ENCODE results near the gene GIMAP5. TPM values are rescaled to one million over a fixed set of nuclear protein-coding genes. Genes with fewer than 3 reads are reported as not detected.

Gene GIMAP5
- polyA plus RNA-seq, 1 of the 3 experiments (the other 2 are of a cell fraction): not detected

- Histone ChIP-seq H3K9me3 (no peaks in the 10 kb centered on the region), H4K20me1 (ENCODE audit: insufficient read depth) (no peaks in the 10 kb centered on the region), H2AFZ (ENCODE audit: low read depth) (no peak overlapping the region), H3K79me2 (ENCODE audit: insufficient read depth) (no peaks in the 10 kb centered on the region), H3K9me2 (no peaks in the 10 kb centered on the region), H3K4me2 (no peak overlapping the region), H3K4me1 (ENCODE audit: control insufficient read depth in 1 of 2, insufficient read depth in 2 of 2, low read depth in 1 of 2, low read length in 1 of 2) (no peaks in the 10 kb centered on the region), H3F3A (replicated peaks; ENCODE audit: insufficient read depth) (no peaks in the 10 kb centered on the region), H3K27me3 (ENCODE audit: insufficient read depth) (peaks cover 24% of the 10 kb centered on the region), H3K27ac (ENCODE audit: low read depth in 2 of 2, low read length in 1 of 2) (no peak overlapping the region), H3K9ac (no peak overlapping the region), H3K36me3 (replicated peaks in 1 of 2; ENCODE audit: control insufficient read depth in 1 of 2, insufficient read depth in 2 of 2, low read length in 1 of 2) (no peaks in the 10 kb centered on the region), H3K4me3 (ENCODE audit: low read depth in 2 of 2, low read length in 1 of 2) (no peak overlapping the region)
- 5% methylated on average over 4 of the region's 4 CpGs for WGBS (ENCODE audit: low lambda C conversion rate)
- ChIA-PET POLR2A (no interaction called here), CTCF (interaction anchor here (0.7 to 1.5 kb wide), 3 partner anchors 10 to 130 kb away, joined by 3 read pairs; no protein-coding TSS in a partner anchor)
- no peak for DNase-seq
- TF ChIP-seq REST (IDR thresholded peaks at IDR 0.05; ENCODE audit: low read depth, low read length) (no peak), MXI1 (IDR thresholded peaks at IDR 0.05; ENCODE audit: low read depth, low read length) (no peak)
- TF ChIP-seq, protein P1, sequence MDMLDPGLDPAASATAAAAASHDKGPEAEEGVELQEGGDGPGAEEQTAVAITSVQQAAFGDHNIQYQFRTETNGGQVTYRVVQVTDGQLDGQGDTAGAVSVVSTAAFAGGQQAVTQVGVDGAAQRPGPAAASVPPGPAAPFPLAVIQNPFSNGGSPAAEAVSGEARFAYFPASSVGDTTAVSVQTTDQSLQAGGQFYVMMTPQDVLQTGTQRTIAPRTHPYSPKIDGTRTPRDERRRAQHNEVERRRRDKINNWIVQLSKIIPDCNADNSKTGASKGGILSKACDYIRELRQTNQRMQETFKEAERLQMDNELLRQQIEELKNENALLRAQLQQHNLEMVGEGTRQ (IDR thresholded peaks at IDR 0.05; ENCODE audit: borderline replicate concordance, low read depth, low read length): no peak
Observed at GRCh38 chr7:150748376-150748775, 11.2 kb downstream of the GIMAP5 start.

GRCh38 chr7:150751702-150752101 is 14.5 kb downstream of the GIMAP5 start:
- no peak for TF ChIP-seq FOXJ3 (CRISPR knock-in tag; IDR thresholded peaks at IDR 0.05)
- TF ChIP-seq, protein P2, sequence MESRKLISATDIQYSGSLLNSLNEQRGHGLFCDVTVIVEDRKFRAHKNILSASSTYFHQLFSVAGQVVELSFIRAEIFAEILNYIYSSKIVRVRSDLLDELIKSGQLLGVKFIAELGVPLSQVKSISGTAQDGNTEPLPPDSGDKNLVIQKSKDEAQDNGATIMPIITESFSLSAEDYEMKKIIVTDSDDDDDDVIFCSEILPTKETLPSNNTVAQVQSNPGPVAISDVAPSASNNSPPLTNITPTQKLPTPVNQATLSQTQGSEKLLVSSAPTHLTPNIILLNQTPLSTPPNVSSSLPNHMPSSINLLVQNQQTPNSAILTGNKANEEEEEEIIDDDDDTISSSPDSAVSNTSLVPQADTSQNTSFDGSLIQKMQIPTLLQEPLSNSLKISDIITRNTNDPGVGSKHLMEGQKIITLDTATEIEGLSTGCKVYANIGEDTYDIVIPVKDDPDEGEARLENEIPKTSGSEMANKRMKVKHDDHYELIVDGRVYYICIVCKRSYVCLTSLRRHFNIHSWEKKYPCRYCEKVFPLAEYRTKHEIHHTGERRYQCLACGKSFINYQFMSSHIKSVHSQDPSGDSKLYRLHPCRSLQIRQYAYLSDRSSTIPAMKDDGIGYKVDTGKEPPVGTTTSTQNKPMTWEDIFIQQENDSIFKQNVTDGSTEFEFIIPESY (IDR thresholded peaks at IDR 0.05; ENCODE audit: borderline replicate concordance, low read depth): no peak
- TF ChIP-seq, protein P3, sequence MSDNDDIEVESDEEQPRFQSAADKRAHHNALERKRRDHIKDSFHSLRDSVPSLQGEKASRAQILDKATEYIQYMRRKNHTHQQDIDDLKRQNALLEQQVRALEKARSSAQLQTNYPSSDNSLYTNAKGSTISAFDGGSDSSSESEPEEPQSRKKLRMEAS (IDR thresholded peaks at IDR 0.05; ENCODE audit: low read depth): no peak
- TF ChIP-seq EZH2phosphoT487 (IDR thresholded peaks at IDR 0.05; ENCODE audit: borderline replicate concordance, low read depth): no peak
- no peak for TF ChIP-seq FOXM1 (IDR thresholded peaks at IDR 0.05; ENCODE audit: low read depth)
- no peak for TF ChIP-seq GABPA (IDR thresholded peaks at IDR 0.05; ENCODE audit: low read depth)
- no peak for TF ChIP-seq RFX5 (IDR thresholded peaks at IDR 0.05; ENCODE audit: low read length)
- TF ChIP-seq, protein P4, sequence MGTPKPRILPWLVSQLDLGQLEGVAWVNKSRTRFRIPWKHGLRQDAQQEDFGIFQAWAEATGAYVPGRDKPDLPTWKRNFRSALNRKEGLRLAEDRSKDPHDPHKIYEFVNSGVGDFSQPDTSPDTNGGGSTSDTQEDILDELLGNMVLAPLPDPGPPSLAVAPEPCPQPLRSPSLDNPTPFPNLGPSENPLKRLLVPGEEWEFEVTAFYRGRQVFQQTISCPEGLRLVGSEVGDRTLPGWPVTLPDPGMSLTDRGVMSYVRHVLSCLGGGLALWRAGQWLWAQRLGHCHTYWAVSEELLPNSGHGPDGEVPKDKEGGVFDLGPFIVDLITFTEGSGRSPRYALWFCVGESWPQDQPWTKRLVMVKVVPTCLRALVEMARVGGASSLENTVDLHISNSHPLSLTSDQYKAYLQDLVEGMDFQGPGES (IDR thresholded peaks at IDR 0.05; ENCODE audit: low read depth, low read length): no peak
- Histone ChIP-seq H4K20me1 (ENCODE audit: insufficient read depth) (no peaks in the 10 kb centered on the region), H3K4me3 (ENCODE audit: low read depth in 2 of 2, low read length in 1 of 2) (no peak overlapping the region), H3K36me3 (replicated peaks in 1 of 2; ENCODE audit: control insufficient read depth in 1 of 2, insufficient read depth in 2 of 2, low read length in 1 of 2) (no peaks in the 10 kb centered on the region), H3K27ac (ENCODE audit: low read depth in 2 of 2, low read length in 1 of 2) (no peak overlapping the region), H3K4me1 (ENCODE audit: control insufficient read depth in 1 of 2, insufficient read depth in 2 of 2, low read depth in 1 of 2, low read length in 1 of 2) (no peaks in the 10 kb centered on the region), H3K9ac (no peak overlapping the region), H3K27me3 (ENCODE audit: insufficient read depth) (peaks cover 24% of the 10 kb centered on the region), H3K4me2 (no peak overlapping the region), H3K79me2 (ENCODE audit: insufficient read depth) (no peaks in the 10 kb centered on the region), H3K9me2 (no peaks in the 10 kb centered on the region), H3K9me3 (no peaks in the 10 kb centered on the region), H2AFZ (ENCODE audit: low read depth) (no peak overlapping the region), H3F3A (replicated peaks; ENCODE audit: insufficient read depth) (no peaks in the 10 kb centered on the region)
- POLR2A ChIA-PET: no interaction called here
- 26% methylated on average over 2 of the region's 2 CpGs for WGBS (ENCODE audit: low lambda C conversion rate)
- no peak for DNase-seq
- CTCF ChIA-PET: no interaction called here
